Stimulated activated CD8-positive, alpha-beta memory T cell treated with anti-CD3 and anti-CD28 coated beads, Interleukin-15, amount 100 ng/mL, for 1 hour (primary cell): ENCODE results near the gene KLHDC7B.

ENCODE experiments used
- DNase-seq: peaks from one replicate; pipeline ENCODE4 v3.0.0-alpha.2; 2020; ENCODE audit warnings: low read depth

The KLHDC7B gene

GRCh38 chr22:50548040-50548920 lies 2.6 kb downstream of the KLHDC7B start:
- no peak for DNase-seq

DNA sequence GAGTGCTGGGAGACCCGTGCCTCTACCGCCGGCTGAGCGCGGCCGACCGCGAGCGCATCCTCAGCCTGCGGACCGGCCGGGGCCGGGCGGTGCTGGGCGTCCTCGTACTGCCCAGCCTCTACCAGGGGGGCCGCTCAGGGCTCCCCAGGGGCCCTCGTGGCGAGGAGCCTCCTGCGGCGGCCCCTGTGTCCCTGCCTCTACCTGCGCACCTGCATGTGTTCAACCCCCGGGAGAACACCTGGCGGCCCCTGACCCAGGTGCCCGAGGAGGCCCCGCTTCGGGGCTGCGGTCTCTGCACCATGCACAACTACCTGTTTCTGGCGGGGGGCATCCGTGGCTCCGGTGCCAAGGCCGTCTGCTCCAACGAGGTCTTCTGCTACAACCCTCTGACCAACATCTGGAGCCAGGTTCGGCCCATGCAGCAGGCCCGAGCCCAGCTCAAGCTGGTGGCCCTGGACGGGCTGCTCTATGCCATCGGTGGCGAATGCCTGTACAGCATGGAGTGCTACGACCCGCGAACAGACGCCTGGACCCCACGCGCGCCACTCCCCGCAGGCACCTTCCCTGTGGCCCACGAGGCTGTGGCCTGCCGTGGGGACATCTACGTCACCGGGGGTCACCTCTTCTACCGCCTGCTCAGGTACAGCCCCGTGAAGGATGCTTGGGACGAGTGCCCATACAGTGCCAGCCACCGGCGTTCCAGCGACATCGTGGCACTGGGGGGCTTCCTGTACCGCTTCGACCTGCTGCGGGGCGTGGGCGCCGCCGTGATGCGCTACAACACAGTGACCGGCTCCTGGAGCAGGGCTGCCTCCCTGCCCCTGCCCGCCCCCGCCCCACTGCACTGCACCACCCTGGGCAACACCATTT lies 3.5 kb downstream of the KLHDC7B start:
- DNase-seq = no peak

- DNase-seq = no peak
Measured at GRCh38 chr22:50550395-50550794, 4.7 kb downstream of the KLHDC7B start.

DNA sequence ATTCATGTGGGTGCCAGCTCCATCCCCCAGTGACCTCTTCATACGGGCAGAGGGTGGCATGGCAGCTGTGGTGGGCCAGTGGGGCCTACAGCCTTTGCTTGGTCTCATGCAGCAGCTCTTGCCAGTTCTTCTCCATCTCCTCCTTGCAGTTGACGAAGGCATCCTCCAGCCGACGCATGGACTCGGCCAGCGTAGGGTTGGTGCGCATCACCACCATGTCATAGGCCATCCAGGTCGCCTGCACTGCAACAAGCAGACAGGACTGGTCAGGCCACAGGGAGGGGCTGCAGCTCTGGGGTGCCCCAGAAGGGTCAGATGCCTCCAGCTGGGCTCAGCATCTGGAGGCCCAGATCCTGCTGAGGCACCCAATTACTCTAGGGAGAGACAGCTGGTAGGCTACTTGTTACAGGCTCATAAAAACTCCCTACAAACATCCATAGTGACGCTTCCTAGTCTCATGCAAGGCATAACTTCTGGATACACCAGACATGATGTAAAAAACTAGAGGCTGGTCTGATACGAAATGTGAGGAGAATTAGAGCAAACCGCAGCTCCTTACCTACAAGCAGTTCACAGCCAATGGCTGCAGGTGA lies 5.6 kb downstream of the KLHDC7B start:
- DNase-seq = no peak

GRCh38 chr22:50553310-50553709 lies 7.6 kb downstream of the KLHDC7B start:
- no peak for DNase-seq

GRCh38 chr22:50556703-50557102 lies 11.0 kb downstream of the KLHDC7B start:
- DNase-seq = no peak

- no peak for DNase-seq
Measured at GRCh38 chr22:50560034-50560433, 14.3 kb downstream of the KLHDC7B start.

GRCh38 chr22:50561401-50562358 lies 16.0 kb downstream of the KLHDC7B start:
- no peak for DNase-seq

GRCh38 chr22:50562523-50563412 lies 17.1 kb downstream of the KLHDC7B start, which contains the start of gene SYCE3:
TSS of gene SYCE3 (minus strand) at chr22:50562919. CDS start at chr22:50556405, 6,514 bp downstream.
- peak; percentile 96 for DNase-seq

DNA sequence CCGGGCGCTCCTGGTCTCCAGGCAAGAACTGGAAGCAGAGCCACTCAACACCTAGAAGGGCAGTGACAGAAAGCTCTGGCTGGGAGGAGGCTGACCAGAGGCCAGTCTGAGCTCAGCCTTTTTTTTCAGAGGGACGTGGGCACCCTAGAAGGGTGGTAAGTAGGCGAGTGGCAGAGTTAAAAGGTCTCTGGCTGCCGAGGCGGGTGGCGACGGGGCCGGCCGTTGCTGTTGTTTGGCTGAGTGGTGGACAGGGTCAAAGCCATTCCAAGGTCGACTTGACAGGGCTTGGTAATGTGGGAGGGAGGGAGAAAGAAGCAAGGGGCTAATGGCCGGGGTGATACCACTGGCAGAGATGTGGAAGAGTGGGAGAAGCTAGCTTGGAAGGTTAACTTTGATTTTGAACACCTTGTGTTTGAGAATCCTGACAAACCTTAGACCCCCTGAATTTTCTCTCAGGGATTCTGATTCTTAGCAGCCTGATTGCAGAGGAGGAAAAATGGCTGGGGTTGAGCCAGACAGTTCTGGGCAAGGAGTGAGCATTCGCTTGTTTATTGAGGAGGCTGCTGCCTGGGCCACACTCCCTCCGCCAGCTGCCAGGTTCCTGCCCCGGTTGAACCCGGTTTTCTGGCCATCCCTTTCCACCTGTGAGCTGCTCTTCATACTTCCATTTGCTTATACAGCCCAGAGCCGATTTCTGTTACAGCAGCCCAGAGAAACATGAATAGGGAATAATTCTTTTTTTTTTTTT lies 17.9 kb downstream of the KLHDC7B start:
- no peak for DNase-seq

DNA sequence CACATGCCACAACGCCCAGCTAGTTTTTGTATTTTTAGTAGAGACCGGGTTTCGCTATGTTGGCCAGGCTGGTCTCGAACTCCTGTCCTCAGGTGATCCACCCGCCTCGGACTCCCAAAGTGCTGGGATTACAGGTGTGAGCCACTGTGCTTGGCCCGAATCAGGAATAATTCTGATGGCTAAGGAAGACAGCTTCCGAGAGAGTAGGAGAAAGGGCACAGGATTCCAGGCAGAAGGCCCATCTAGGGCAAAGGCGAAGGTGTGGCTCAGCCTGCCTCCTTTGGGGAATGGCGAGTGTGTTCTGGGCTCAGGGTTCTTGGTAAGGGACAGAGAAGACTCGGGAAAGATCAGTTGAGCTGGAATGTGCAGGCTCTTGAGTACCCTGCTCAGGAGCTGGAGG lies 18.6 kb downstream of the KLHDC7B start:
- no peak for DNase-seq

GRCh38 chr22:50567721-50568252 lies 22.1 kb downstream of the KLHDC7B start:
- no peak for DNase-seq

- DNase-seq = no peak
Measured at GRCh38 chr22:50568626-50569025, 22.9 kb downstream of the KLHDC7B start.

DNA sequence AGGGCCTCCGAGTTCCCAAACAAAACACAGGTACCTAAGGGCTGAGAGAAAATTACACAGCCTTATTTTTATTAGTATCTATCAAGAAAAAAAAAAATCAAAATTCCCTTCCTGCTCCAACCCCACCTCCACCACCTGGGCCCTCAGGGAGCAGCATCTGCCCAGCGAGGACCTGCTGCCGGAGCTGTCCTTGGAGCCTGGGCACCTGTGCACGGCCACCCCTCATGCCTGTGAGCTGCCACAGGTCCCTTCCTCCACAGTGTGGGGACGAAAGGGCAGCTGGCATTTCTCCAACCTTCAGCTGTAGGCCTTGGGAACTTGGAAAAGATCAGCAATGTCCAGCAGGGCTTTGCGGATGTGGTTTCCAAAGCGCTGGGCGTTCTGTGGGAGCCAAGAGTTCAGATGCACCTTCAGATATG lies 23.4 kb downstream of the KLHDC7B start:
- DNase-seq = no peak

- DNase-seq = no peak
Measured at GRCh38 chr22:50569896-50570535, 24.3 kb downstream of the KLHDC7B start.

GRCh38 chr22:50570861-50571260 lies 25.2 kb downstream of the KLHDC7B start:
- no peak for DNase-seq

GRCh38 chr22:50571264-50572175 lies 25.8 kb downstream of the KLHDC7B start:
- no peak for DNase-seq

GRCh38 chr22:50572965-50573364 lies 27.3 kb downstream of the KLHDC7B start:
- no peak for DNase-seq
